Neutrophil (primary cell): Measurements from ENCODE around the gene NOP56.

Source experiments
- H3K27ac ChIP-seq: fragments of 200-600 bp; sonication (generic); 2 replicates; pipeline ENCODE4 v1.5.1; 2016; ENCODE audit warnings: mild to moderate bottlenecking, moderate library complexity
- H3K27me3 ChIP-seq: fragments of 200-600 bp; sonication (generic); 2 replicates; pipeline ENCODE4 v1.6.0; 2016; ENCODE audit warnings: mild to moderate bottlenecking
- H3K36me3 ChIP-seq: fragments of 200-600 bp; sonication (generic); 2 replicates; pipeline ENCODE4 v1.5.1; 2017
- H3K4me1 ChIP-seq, 2 experiments: fragments of 200-600 bp in 1 of 2; sonication (generic) in 1 of 2; 1 replicate in 1 of 2; 2 replicates in 1 of 2; pipeline versions ENCODE4 v1.5.1 to v1.6.1; 2013 to 2016; ENCODE audit warnings: low read depth in 1 of 2, low read length in 1 of 2, mild to moderate bottlenecking in 1 of 2, moderate library complexity in 1 of 2; ENCODE audit not compliant: control insufficient read depth in 1 of 2, insufficient read depth in 1 of 2
- H3K4me3 ChIP-seq, 2 experiments: fragments of 200-600 bp in 1 of 2; sonication (generic) in 1 of 2; 1 replicate in 1 of 2; 2 replicates in 1 of 2; pipeline ENCODE4 v1.5.1; 2013 to 2016; ENCODE audit warnings: low read depth in 1 of 2, low read length in 1 of 2, mild to moderate bottlenecking in 1 of 2, moderate library complexity in 1 of 2
- H3K9me3 ChIP-seq: fragments of 200-600 bp; sonication (generic); 2 replicates; pipeline ENCODE4 v1.5.1; 2016
- TF ChIP-seq, protein P1 (sequence below): fragments of 200-600 bp; sonication (generic); IDR thresholded peaks from 2 replicates; pipeline ENCODE4 v1.5.1; 2016; ENCODE audit warnings: antibody characterized with exemption

The NOP56 gene

DNA sequence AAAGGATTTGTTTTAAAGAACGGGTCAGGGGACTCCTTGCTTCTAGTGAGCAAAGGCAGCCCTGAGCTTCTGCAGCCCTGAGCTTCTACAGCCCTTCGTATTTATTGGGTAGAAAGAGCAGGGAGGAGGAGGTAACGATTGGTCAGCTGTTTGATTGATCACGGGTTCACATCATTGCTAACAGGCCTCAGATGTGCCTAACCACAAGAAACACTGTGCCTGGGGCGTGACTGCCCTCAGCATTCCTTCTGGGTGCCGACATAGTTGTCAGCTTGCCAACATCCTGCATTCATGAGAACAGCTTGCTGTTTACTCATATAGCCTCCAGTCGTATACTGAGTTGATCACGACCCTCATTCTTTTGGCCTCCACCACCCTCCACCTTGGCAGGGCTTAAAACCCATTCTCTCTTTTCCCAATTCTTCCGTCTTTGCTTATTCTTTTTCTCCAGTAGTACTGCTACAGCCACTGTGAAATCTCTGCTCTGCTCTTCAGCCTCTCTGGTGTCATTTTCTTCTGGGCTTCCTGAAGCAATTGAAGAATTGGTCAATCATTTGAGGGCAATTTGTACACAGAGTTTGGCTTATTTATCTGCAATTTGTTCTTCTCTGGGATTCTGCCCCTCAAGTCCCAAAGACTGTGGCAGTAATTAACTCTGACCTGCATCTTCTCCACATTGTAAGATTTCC lies 25.4 kb upstream of the NOP56 start:
- H3K4me1 ChIP-seq: no peaks in the 10 kb centered on the region
- no peaks in the 10 kb centered on the region for H3K9me3 ChIP-seq
- no peak overlapping the region for H3K4me3 ChIP-seq
- H3K27ac ChIP-seq: no peak overlapping the region
- TF ChIP-seq, protein P1, sequence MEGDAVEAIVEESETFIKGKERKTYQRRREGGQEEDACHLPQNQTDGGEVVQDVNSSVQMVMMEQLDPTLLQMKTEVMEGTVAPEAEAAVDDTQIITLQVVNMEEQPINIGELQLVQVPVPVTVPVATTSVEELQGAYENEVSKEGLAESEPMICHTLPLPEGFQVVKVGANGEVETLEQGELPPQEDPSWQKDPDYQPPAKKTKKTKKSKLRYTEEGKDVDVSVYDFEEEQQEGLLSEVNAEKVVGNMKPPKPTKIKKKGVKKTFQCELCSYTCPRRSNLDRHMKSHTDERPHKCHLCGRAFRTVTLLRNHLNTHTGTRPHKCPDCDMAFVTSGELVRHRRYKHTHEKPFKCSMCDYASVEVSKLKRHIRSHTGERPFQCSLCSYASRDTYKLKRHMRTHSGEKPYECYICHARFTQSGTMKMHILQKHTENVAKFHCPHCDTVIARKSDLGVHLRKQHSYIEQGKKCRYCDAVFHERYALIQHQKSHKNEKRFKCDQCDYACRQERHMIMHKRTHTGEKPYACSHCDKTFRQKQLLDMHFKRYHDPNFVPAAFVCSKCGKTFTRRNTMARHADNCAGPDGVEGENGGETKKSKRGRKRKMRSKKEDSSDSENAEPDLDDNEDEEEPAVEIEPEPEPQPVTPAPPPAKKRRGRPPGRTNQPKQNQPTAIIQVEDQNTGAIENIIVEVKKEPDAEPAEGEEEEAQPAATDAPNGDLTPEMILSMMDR: no peak
- no peaks in the 10 kb centered on the region for H3K36me3 ChIP-seq
- H3K27me3 ChIP-seq: peaks cover 47% of the 10 kb centered on the region

DNA sequence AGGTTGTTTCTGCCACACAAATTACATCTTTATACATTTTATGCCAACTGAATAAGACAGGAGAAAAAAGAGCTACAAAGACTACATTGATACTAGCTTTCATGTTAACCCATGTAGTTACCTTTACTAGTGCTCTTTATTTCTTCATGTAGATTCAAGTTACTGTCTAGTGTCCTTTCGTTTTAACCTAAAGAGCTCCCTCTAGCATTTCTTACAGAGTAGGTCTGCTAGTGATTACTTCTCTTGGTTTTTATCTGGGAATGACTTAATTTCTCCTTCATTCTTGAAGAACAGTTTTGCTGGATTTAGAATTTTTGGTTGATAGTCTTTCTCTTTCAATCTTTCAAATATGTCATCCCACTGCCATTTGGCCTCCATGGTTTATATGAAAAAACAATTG lies 21.2 kb upstream of the NOP56 start:
- Histone ChIP-seq H3K36me3 (no peaks in the 10 kb centered on the region), H3K27me3 (peaks cover 63% of the 10 kb centered on the region), H3K4me3 (no peak overlapping the region), H3K4me1 (no peaks in the 10 kb centered on the region), H3K9me3 (no peaks in the 10 kb centered on the region), H3K27ac (no peak overlapping the region)
- TF ChIP-seq, protein P1: no peak

- no peak overlapping the region for H3K27ac ChIP-seq
- no peak overlapping the region for H3K4me3 ChIP-seq
- no peaks in the 10 kb centered on the region for H3K4me1 ChIP-seq
- H3K36me3 ChIP-seq: no peaks in the 10 kb centered on the region
- H3K9me3 ChIP-seq: no peaks in the 10 kb centered on the region
- peaks cover 68% of the 10 kb centered on the region for H3K27me3 ChIP-seq
- TF ChIP-seq, protein P1: no peak
Observed at GRCh38 chr20:2633381-2633780, 19.1 kb upstream of the NOP56 start.

- Histone ChIP-seq H3K4me1 (no peaks in the 10 kb centered on the region), H3K4me3 (no peak overlapping the region), H3K9me3 (no peaks in the 10 kb centered on the region), H3K27me3 (peaks cover 43% of the 10 kb centered on the region), H3K36me3 (no peaks in the 10 kb centered on the region), H3K27ac (no peak overlapping the region)
- TF ChIP-seq, protein P1: no peak
Observed at GRCh38 chr20:2637246-2637645, 15.2 kb upstream of the NOP56 start.

DNA sequence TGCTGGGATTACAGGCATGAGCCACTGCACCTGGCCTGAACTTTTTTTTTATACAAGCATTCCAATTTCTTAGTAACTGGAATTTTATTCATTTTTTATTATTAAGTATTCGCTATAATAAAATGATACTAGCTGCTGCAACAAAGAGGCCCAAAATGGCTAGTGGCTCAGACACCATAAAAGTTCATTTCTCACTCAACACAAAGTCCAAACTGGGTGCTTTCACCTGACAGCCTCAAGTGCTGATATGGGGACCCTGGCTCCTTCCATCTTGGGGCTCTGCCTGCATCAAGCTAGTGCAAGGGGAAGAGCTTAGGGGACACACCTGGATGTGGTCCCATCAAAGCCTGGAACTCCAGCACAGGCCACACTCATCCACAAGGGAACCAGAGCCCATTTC lies 12.2 kb upstream of the NOP56 start:
- no peaks in the 10 kb centered on the region for H3K36me3 ChIP-seq
- H3K4me3 ChIP-seq: no peak overlapping the region
- no peaks in the 10 kb centered on the region for H3K4me1 ChIP-seq
- peaks cover 20% of the 10 kb centered on the region for H3K27me3 ChIP-seq
- TF ChIP-seq, protein P1: no peak
- no peak overlapping the region for H3K27ac ChIP-seq
- H3K9me3 ChIP-seq: no peaks in the 10 kb centered on the region
